SJCRH30 (cell line): ENCODE results near the gene HAVCR1. TPM values are rescaled to one million over a fixed set of nuclear protein-coding genes. Genes with fewer than 3 reads are reported as not detected.
"Not testable (repeated sequence)": the region's sequence is repeated elsewhere in the genome, so short reads cannot be mapped to it uniquely, and the experiment has no call there.

Experiments used
- DNase-seq, 2 experiments: peaks; one replicate each; pipeline ENCODE4 v3.0.0-alpha.2; 2015 to 2020
- H3K27ac ChIP-seq: fragments of 250-450 bp; sonication (Bioruptor Pico); 2 replicates; pipeline ENCODE4 v1.5.1; 2020; ENCODE audit warnings: mild to moderate bottlenecking, moderate library complexity
- H3K27me3 ChIP-seq: fragments of 250-450 bp; sonication (Bioruptor Pico); 2 replicates; pipeline ENCODE4 v1.5.1; 2020; ENCODE audit warnings: mild to moderate bottlenecking, moderate library complexity
- H3K36me3 ChIP-seq: fragments of 250-450 bp; sonication (Bioruptor Pico); 2 replicates; pipeline ENCODE4 v1.5.1; 2020; ENCODE audit warnings: mild to moderate bottlenecking, moderate library complexity
- H3K4me1 ChIP-seq: fragments of 250-450 bp; sonication (Bioruptor Pico); 2 replicates; pipeline ENCODE4 v1.5.1; 2020; ENCODE audit warnings: mild to moderate bottlenecking, moderate library complexity
- H3K4me3 ChIP-seq: fragments of 250-450 bp; sonication (Bioruptor Pico); 2 replicates; pipeline ENCODE4 v1.5.1; 2020; ENCODE audit warnings: mild to moderate bottlenecking, moderate library complexity
- H3K9me3 ChIP-seq: fragments of 250-450 bp; sonication (Bioruptor Pico); replicated peaks from 2 replicates; pipeline ENCODE4 v1.5.1; 2020; ENCODE audit warnings: mild to moderate bottlenecking, moderate library complexity
- total RNA-seq: library from RNA; depleted of rRNA; stranded (reverse); fragments of >200 nt; shearing (Covaris generic); gene quantifications from 2 replicates; pipeline ENCODE4 v1.2.3, GENCODE V29; 2014

HAVCR1 gene
- total RNA-seq, 1 experiment from 2014 or later: 0.18 TPM

- no peak overlapping the region for H3K27ac ChIP-seq
- DNase-seq: no peak
- peaks cover 3% of the 10 kb centered on the region; the same call in 1 of the 2 replicates for H3K27me3 ChIP-seq
- H3K9me3 ChIP-seq: no peaks in the 10 kb centered on the region
- H3K36me3 ChIP-seq: no peaks in the 10 kb centered on the region
- no peak overlapping the region for H3K4me3 ChIP-seq
- no peaks in the 10 kb centered on the region for H3K4me1 ChIP-seq
Measured at GRCh38 chr5:157063776-157064430, 5.0 kb upstream of the HAVCR1 start.

- Histone ChIP-seq H3K9me3 (no peaks in the 10 kb centered on the region), H3K27me3 (peaks cover 3% of the 10 kb centered on the region; the same call in 1 of the 2 replicates), H3K27ac (no peak overlapping the region), H3K36me3 (no peaks in the 10 kb centered on the region), H3K4me3 (no peak overlapping the region), H3K4me1 (no peaks in the 10 kb centered on the region)
- no peak for DNase-seq
Measured at GRCh38 chr5:157059891-157060290, 975 bp upstream of the HAVCR1 start.

GRCh38 chr5:157057459-157058370 lies 1.2 kb downstream of the HAVCR1 start:
- Histone ChIP-seq H3K9me3 (no peaks in the 10 kb centered on the region), H3K27ac (no peak overlapping the region), H3K36me3 (no peaks in the 10 kb centered on the region), H3K4me3 (no peak overlapping the region), H3K4me1 (no peaks in the 10 kb centered on the region), H3K27me3 (peaks cover 3% of the 10 kb centered on the region; the same call in 1 of the 2 replicates)
- DNase-seq: no peak

GRCh38 chr5:157056848-157057247 lies 2.1 kb downstream of the HAVCR1 start:
- H3K4me1 ChIP-seq, H3K27ac ChIP-seq, H3K4me3 ChIP-seq, H3K9me3 ChIP-seq, DNase-seq, H3K27me3 ChIP-seq, H3K36me3 ChIP-seq: not testable (repeated sequence)

GRCh38 chr5:157051604-157052245 lies 7.2 kb downstream of the HAVCR1 start:
- no peaks in the 10 kb centered on the region for H3K36me3 ChIP-seq
- H3K27ac ChIP-seq: no peak overlapping the region
- no peak overlapping the region for H3K4me3 ChIP-seq
- no peak for DNase-seq
- no peaks in the 10 kb centered on the region for H3K4me1 ChIP-seq
- 0 out of 2 replicates have a peak, but pooled peaks cover 2% of the 10 kb centered on the region for H3K27me3 ChIP-seq
- H3K9me3 ChIP-seq: no peaks in the 10 kb centered on the region

- no peaks in the 10 kb centered on the region for H3K9me3 ChIP-seq
- no peak for DNase-seq
- H3K36me3 ChIP-seq: no peaks in the 10 kb centered on the region
- H3K4me3 ChIP-seq: no peak overlapping the region
- 0 out of 2 replicates have a peak, but pooled peaks cover 2% of the 10 kb centered on the region for H3K27me3 ChIP-seq
- H3K27ac ChIP-seq: no peak overlapping the region
- H3K4me1 ChIP-seq: peaks cover 4% of the 10 kb centered on the region
Measured at GRCh38 chr5:157050050-157050449, 8.9 kb downstream of the HAVCR1 start.

- H3K36me3 ChIP-seq: no peaks in the 10 kb centered on the region
- DNase-seq: no peak
- no peak overlapping the region for H3K27ac ChIP-seq
- H3K4me3 ChIP-seq: no peak overlapping the region
- 0 out of 2 replicates have a peak, but pooled peaks cover 2% of the 10 kb centered on the region for H3K27me3 ChIP-seq
- peaks cover 4% of the 10 kb centered on the region for H3K4me1 ChIP-seq
- no peaks in the 10 kb centered on the region for H3K9me3 ChIP-seq
Measured at GRCh38 chr5:157049605-157050004, 9.3 kb downstream of the HAVCR1 start.

- Histone ChIP-seq H3K36me3 (no peaks in the 10 kb centered on the region), H3K4me1 (peaks cover 4% of the 10 kb centered on the region), H3K4me3 (no peak overlapping the region), H3K27ac (no peak overlapping the region), H3K27me3 (0 out of 2 replicates have a peak, but pooled peaks cover 2% of the 10 kb centered on the region), H3K9me3 (no peaks in the 10 kb centered on the region)
- no peak for DNase-seq
Measured at GRCh38 chr5:157047898-157048297, 11.0 kb downstream of the HAVCR1 start.

- not testable (repeated sequence) for H3K4me1 ChIP-seq, H3K4me3 ChIP-seq, DNase-seq, H3K27ac ChIP-seq, H3K9me3 ChIP-seq, H3K36me3 ChIP-seq, H3K27me3 ChIP-seq
Measured at GRCh38 chr5:157047016-157047415, 11.9 kb downstream of the HAVCR1 start.

- DNase-seq: peak; percentile 32 to 42
- H3K4me3 ChIP-seq: no peak overlapping the region
Measured at GRCh38 chr5:157046041-157046440, 12.9 kb downstream of the HAVCR1 start.

GRCh38 chr5:157045601-157046000 lies 13.3 kb downstream of the HAVCR1 start:
- Histone ChIP-seq H3K9me3 (no peaks in the 10 kb centered on the region), H3K4me1 (peaks cover 4% of the 10 kb centered on the region), H3K27ac (peak overlapping the region; percentile 10; the same call in 1 of the 2 replicates), H3K4me3 (no peak overlapping the region), H3K27me3 (0 out of 2 replicates have a peak, but pooled peaks cover 2% of the 10 kb centered on the region), H3K36me3 (no peaks in the 10 kb centered on the region)
- DNase-seq: no peak

More at GRCh38 chr5:157046041-157046440, 12.9 kb downstream of the HAVCR1 start:
- Histone ChIP-seq H3K27me3 (0 out of 2 replicates have a peak, but pooled peaks cover 2% of the 10 kb centered on the region), H3K36me3 (no peaks in the 10 kb centered on the region), H3K27ac (peak overlapping the region; percentile 10; the same call in 1 of the 2 replicates), H3K4me1 (peaks cover 4% of the 10 kb centered on the region), H3K9me3 (no peaks in the 10 kb centered on the region)

- no peak overlapping the region for H3K4me3 ChIP-seq
- H3K4me1 ChIP-seq: no peaks in the 10 kb centered on the region
- H3K27me3 ChIP-seq: 0 out of 2 replicates have a peak, but pooled peaks cover 5% of the 10 kb centered on the region
- no peak for DNase-seq
- H3K9me3 ChIP-seq: no peaks in the 10 kb centered on the region
- no peak overlapping the region for H3K27ac ChIP-seq
- H3K36me3 ChIP-seq: no peaks in the 10 kb centered on the region
Measured at GRCh38 chr5:157038568-157039187, 20.2 kb downstream of the HAVCR1 start.

- not testable (repeated sequence) for DNase-seq
Measured at GRCh38 chr5:157034106-157035072, 24.5 kb downstream of the HAVCR1 start.

More at GRCh38 chr5:157034106-157035072, 24.5 kb downstream of the HAVCR1 start:
- not testable (repeated sequence) for H3K36me3 ChIP-seq, H3K27me3 ChIP-seq, H3K4me1 ChIP-seq, H3K27ac ChIP-seq, H3K4me3 ChIP-seq, H3K9me3 ChIP-seq
